Measurements from ENCODE around the gene SCAMP3.
"Not testable (repeated sequence)": the region's sequence is repeated elsewhere in the genome, so short reads cannot be mapped to it uniquely, and the experiment has no call there.

The SCAMP3 gene

DNA sequence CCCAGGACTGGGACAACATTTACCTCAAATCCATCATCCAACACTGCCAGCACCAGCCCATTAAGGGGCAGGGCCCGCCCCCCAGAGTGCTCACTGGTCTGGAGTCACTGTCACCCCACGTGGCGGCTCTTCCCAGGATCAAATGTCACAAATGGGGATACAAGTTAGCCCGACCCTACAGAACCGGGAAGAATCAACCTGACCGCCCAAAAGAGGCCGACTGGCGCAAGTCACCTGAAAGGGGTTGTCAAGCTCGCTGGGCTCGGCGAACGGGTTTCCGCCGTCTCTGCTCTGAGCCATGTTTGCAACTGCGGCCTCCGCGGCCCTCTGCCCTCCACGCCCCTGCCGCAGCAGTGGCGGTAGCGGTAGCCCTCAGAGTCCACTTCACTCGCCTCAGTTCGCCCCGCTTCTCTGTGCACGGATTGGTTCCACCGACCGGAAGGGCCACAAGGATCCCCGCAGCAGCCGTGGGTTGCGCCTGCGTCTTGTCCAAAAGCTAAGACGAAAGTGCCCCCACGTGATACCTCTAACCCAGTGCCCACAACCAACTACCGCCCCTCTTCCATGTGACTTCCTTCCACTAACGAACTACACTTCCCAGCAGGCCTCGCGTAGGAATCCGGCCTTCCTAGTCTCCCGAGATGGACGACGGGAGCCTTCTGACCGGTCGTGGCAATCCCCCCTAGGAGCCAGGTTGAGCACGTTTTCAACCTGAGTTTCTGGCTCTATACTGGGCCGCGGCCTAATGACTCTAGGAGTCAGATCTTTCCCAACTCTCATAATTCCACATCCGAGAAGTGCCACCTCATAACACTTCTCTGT lies at the start of gene SCAMP3:
SCAMP3 (minus strand) TSS at position 509 of the 822 bp plus-strand sequence; CDS start at position 300, 209 bp downstream.
- in situ Hi-C loops (cut with MboI; ENCODE audit: low sequenced_read_pairs), result no loop called here

DNA sequence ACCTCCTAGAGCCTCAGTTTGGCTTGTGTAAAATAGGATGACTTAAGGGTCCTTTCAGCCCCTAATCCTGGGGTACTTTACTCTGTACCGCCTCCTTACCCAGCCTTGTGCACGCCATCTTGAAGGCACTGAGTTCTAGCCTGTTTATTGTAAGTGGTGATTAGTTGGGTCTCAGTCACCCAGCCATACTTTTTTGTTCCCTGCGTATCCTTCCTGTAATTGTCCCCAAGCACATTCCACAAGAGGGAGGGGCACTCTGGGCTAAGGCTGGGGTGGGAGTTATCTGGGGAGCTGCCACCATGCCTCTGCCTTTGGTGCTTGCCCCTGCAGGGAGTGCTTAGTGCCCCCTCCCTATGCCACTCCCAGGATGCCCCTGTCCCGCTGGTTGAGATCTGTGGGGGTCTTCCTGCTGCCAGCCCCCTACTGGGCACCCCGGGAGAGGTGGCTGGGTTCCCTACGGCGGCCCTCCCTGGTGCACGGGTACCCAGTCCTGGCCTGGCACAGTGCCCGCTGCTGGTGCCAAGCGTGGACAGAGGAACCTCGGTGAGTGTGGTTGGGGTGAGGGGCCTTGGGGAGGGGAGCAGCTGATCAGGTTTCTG lies 47.4 kb upstream of the SCAMP3 start:
- in situ Hi-C loops (cut with MboI; ENCODE audit: low sequenced_read_pairs), result no loop called here

DNA sequence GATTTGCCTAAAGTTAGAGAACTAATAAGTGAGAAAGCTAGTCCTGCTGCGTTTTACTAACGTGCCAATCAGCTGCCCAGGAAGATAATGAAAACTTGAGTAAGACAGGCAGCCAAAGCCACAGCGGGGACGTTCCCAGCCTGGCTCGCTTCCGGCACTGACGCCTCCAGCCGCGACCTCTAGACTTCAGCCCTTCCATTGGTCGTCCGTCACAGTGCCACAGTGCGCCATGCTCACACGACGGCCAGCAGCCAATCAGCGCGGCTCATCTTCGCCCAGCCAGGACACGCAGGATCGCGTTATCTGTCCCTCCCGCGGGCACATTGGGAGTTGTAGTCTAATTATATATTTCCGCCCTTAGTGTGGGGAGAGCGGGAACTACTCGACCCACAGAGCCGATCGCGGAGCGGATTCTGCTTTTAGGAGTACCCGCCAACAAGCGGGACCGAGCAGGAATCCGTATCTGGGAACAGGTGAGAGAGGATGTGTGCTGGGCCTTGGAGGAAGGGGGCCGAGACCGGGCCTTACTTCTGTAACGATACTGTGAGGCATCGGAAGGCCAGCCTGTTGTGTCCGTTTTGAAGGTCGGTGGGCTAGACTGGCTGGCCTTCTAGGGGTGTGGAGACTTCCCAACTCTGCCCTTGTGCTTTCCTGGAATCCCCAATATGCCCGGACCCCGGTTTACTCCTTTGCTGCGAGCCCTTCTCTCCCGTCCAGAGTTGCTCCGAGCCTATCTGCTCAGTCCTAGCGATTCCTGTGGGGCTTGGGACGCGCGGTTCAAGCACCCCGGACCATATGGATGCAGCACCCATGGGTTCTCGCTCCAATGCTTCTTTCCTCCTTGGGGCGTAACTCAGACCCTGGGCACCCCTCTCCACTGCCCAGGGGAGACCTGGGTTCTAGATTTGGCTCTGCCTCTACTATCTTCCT lies 46.6 kb upstream of the SCAMP3 start, which contains the start of gene FDPS:
FDPS (plus strand) TSS at position 374 of the 930 bp plus-strand sequence. CDS start 924 bp downstream, outside the sequence.
- in situ Hi-C loops (cut with MboI; ENCODE audit: low sequenced_read_pairs), result no loop called here

DNA sequence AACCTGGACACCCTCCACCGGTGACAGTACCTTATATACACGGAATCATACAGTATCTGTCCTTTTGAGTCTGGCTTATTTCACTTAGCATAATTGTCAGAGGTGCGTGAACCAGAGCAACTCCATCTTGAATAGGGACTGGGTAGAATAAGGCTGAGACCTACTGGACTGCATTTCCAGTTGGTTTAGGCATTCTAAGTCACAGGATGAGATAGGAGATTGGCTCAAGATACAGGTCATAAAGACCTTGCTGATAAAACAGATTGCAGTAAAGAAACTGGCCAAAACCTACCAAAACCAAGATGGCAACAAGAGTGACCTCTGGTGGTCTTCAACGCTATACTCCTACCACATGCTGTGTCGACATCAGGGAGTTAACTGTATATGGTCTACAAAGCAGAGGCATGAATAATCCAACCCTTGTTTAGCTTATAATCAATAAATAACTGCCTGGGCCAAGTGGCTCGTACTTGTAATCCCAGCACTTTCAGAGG lies 45.1 kb upstream of the SCAMP3 start:
- in situ Hi-C loops (cut with MboI; ENCODE audit: low sequenced_read_pairs), result no loop called here

DNA sequence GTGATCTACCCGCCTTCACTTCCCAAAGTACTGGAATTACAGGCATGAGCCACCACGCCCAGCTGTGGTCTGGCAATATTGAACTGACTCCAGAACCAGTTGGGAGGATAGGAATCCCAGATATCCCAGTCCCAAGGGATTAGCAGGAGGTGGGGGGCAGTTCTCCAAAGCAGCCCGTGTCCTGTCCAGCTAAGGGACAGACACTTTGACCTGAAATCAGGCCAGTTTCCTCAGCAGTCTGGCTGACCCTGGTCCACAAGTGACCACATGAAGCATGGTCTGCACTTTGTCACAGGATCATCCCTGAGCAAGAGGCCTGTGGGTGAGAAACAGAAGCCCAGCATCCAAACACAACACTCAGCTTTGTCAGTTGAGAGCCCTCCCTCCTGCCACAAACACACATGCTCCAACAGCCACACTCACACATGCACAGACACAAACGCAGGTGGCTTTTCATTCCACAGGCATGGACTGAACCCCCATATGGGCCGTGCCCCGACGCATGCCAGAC lies 43.8 kb upstream of the SCAMP3 start:
- in situ Hi-C loops (cut with MboI; ENCODE audit: low sequenced_read_pairs), result no loop called here

DNA sequence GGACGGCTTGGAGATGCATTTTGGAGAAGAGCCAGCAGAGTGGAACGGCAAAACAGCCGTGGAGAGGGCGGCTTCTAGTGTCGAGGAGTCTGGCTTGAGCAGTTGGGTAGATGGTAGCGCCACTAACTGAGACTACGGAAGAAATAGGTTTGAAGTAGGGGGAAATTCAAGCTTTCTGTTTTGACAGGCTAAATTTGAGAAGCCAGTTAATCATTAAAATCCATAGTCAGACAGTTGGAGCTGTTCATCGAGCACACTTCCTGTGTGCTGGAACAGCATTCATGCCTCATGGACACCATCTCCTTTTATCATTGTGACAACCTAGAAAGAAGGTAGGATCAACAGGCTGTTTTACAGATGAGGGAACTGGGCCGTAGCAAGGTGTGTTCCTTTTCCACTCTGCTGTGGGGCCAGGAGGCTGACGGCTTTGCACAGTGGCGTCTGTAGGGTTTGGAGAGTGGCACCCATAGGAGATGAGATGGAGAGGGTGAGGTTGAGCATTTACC lies 42.5 kb upstream of the SCAMP3 start:
- in situ Hi-C loops (cut with MboI; ENCODE audit: low sequenced_read_pairs), result no loop called here

DNA sequence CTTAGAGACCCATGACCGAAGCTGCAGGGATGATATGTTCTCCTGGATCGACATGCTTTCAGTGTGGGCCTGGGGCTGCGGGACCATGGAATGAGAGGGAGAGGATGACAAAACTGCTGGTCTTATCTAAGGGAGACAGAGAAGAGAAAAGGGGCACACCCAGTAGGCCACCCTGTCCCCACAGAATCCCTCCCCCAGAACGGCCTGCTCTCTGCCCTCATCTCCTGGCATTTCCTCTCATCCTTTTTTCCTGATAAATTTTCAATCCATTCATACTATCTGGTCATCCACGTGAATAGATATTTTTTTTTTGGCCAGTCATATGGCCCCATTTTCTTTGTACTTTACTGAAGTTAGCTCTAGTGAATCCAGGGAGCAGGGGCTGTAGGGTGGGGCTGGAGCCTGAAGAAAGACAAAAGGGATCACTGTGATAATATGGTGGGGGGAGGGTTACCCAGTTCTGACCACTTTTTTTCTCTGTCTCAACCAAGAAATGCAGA lies 39.2 kb upstream of the SCAMP3 start, which contains the start of gene PKLR:
PKLR (minus strand) TSS at position 97 of the 500 bp plus-strand sequence; CDS start at position 54, 43 bp downstream.
- in situ Hi-C loops (cut with MboI; ENCODE audit: low sequenced_read_pairs), result no loop called here

DNA sequence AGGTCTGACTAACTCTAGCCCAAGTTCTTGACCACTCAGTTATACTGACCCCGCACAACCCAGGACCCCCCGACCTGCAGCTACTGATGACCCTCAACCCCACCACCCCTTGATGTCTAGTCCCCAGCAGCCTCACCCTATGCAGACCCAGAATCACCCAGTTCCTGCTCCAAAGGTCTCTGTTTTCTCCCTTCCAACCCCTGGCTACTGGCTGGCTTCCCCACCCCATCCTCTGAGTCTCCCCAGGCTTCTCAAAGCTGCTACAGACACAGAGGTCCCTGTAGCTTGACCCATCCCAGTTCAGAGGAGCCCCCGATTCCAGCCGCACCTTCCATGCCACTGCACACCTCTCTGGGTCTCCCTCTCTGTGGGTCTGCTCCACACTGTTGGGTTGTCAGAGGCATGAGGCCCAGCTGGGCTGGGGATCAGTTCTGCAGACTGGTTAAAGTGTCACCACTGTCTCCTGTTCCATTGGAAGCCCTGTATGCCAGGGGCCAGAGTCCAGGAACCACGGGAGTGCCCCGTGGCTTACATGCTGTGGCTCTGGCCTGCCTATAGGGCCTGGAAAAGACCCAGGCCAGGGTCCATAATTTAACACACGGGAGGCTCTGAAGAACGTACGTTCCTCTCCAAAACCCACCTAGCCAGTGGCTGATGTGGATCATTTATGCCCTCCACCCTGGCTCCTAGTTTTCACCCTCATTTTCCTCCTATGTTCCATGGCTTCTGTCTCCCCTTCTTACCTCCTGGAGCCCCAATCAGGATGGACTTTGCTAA lies 38.6 kb upstream of the SCAMP3 start:
- in situ Hi-C loops (cut with MboI; ENCODE audit: low sequenced_read_pairs), result no loop called here

DNA sequence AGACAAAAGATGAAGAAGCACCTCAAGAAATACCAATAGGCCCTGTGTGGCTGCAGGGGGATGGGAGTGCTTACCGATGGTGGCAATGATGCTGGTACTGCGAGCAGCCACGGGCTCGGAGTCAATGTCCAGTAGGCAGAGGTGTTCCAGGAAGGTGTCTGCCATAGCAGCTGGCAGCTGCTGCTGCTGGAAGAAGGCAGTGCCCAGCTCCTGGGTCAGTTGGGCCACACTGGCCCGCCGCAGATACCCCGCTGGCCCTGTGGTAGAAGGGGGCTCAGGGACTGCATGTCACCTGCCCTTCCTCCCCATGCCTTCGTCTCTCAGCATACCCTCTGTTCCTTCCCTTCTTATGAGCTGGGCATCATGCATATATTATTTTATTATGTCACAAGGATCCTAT lies 37.9 kb upstream of the SCAMP3 start:
- in situ Hi-C loops (cut with MboI; ENCODE audit: low sequenced_read_pairs), result no loop called here

DNA sequence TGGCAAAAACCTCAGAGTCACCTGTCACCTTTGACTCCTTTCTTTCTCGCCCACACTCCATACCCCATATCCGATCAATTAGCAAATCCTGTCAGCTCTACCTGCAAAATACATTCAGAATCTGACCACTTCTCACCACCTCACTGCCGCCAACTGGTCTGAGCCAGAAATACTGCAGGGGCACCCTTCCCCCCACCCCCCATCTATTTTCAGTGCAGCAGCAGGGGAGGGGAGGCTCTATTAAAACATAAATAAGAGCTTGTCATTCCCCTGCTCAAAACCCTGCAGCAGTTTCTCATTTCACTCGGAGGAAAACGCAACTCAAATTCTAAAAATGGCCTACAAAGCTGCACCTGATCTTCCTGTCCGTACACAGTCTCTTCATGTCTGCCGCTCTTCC lies 35.2 kb upstream of the SCAMP3 start:
- in situ Hi-C loops (cut with MboI; ENCODE audit: low sequenced_read_pairs), result no loop called here

DNA sequence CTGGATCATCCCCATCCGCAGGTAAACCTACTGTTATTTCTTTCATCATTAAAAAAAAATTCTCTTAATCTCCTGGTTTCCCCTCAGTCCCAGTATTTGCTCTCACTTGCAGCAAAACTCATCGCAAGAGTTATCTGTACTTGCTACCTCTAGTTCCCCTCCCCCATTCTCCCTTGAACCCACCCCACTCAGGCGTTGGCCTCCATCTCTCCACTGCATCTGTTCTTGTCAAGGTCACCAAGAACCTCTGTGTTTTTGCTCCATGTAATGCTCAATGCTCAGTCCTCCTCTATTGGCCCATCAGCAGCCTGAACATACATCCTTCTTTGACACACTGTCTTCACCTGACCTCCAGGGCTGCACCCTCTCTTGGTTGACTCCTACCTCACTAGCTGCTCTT lies 34.5 kb upstream of the SCAMP3 start:
- in situ Hi-C loops (cut with MboI; ENCODE audit: low sequenced_read_pairs), result no loop called here

DNA sequence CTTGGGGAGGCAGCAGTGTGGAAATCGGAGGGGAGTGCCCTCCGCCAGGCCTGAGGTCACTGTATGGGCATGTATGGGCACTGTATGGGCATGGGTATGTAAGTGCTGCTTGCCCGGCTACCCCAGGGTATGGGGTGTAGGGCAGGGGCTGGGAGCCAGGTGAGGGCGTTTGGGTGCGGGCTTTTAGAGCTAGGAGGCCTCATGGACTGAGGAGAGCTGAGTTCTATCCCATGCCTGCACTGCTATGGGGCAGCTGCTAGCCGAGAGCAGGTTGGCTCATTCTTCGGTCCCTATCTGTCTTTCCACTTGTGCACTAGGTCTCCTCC lies 33.7 kb upstream of the SCAMP3 start:
- in situ Hi-C loops (cut with MboI; ENCODE audit: low sequenced_read_pairs), result no loop called here

DNA sequence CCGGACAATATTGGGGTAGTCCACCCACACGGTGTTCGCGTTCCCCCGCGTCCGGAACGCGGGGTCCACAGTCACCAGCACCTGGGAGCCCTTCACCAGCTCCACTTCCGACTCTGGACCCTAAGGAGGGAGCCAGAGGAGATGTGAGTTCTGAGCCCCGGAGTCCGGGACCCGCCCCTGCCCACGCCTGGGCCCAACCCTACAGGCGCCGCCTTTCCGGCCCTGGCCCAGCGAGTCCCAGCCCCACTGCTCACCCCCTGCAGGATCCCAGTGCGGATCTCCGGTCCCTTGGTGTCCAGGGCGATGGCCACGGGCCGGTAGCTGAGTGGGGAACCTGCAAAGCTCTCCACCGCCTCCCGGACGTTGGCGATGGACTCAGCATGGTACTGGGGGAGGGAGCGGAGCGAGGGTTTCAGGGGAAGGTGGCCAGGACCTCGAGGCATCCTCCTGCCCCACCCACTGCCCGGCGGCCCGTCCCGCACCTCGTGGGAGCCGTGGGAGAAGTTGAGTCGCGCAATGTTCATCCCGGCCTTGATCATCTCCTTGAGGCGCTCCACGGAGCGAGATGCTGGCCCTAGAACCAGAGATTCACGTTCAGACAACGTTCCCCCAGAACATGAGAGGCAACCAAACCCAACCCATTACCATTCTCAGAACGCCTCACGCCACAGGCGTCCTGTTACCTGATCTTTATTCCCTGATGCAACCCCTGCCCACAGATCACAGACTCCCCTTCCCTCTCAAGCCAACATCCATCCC lies 33.2 kb upstream of the SCAMP3 start:
- in situ Hi-C loops (cut with MboI; ENCODE audit: low sequenced_read_pairs), result no loop called here

DNA sequence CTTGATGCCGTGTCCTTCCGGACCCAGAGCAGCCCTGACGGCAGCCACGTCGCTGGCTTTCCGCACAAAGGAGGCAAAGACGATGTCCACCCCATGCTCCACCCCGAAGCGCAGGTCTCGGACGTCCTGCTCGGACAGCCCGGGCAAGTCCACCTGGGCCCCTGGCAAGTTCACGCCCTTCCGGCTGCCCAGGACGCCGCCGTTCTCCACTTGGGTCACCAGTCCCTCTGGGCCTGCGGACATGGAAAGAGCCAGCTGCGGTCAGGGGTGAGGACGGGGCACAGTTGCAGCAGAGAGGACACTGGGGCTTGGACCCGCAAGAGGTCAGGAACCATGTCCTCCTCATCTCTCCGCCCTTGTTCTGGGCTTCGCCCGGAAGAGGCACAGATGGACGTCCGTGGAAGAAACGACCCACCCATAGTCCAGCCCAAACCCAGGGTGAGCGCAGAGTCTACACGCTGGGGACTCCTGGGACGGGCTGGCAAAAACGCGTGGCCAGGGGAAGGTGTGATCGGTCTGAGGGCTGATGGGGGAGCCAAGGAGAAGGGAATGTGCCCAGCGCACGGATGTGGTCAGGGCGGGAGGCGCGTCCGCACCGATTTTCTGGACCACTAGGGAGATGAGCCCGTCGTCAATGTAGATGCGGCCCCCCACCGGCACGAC lies 32.5 kb upstream of the SCAMP3 start:
- in situ Hi-C loops (cut with MboI; ENCODE audit: low sequenced_read_pairs), result no loop called here

DNA sequence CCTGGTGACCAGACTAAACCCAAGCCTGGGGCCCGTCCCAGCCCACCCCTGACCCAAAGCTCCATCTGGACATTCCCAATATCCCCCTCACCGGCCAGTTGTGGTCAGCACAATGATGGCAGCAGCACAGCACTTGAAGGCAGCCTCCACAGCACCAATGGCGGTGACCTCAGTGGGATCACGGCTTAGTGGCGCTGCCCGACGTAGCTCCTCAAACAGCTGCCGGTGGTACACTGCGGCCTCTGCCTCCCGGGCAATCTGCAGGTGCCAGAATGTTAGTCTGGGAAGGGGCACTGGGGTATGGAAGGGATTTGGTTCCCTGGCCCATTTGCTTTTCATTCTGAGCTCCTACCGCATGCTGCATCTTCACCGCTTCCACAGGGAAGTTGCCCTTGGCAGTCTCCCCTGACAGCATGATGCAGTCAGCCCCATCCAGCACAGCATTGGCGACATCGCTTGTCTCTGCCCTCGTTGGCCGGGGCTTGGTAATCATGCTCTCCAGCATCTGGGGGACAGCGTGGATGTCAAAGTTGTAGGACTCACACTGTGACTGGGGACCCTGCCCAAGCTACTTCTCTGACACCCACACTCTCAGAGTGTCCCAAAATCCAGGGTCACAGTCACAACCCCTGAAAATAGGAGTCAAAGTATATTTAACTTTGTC lies 31.1 kb upstream of the SCAMP3 start:
- in situ Hi-C loops (cut with MboI; ENCODE audit: low sequenced_read_pairs), result no loop called here

DNA sequence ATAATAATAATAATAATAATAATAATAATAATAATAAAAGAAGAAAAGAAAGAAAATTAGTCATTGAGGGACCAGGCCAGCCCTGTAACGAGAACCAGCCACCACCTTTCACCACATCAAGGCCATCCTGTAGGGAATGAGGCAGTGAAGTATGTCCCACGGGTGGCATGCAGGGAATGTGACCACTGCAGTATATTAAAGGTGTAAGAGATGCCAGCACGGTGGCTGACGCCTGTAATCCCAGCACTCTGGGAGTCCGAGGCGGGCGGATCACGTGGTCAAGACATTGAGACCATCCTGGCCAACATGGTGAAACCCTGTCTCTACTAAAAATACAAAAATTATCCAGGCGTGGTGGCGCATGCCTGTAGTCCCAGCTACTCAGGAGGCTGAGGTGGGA lies 28.8 kb upstream of the SCAMP3 start:
- in situ Hi-C loops (cut with MboI; ENCODE audit: low sequenced_read_pairs), result not testable (repeated sequence)

DNA sequence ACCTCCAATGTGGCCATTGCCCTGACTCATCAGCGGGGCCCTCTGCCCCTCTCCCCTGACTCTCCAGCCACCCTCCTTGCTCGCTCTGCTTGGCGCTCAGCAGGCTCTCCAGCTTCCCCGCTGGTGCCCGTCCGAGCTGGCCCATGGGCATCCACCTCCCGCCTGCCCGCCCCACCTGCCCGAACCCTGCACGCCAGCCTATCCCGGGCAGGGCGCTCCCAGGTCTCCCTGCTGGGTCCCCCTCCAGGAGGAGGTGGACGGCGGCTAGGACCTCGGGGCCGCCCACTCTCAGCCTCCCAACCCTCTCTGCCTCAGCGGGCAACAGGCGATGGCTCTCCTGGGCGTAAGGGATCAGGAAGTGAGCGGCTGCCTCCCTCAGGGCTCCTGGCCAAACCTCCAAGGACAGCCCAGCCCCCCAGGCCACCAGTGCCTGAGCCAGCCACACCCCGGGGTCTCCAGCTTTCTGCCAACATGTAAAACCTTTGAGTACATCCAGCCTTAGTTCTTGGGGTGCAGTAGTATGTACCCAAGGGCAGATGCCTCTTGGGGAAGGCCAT lies 25.9 kb upstream of the SCAMP3 start:
- in situ Hi-C loops (cut with MboI; ENCODE audit: low sequenced_read_pairs), result no loop called here

DNA sequence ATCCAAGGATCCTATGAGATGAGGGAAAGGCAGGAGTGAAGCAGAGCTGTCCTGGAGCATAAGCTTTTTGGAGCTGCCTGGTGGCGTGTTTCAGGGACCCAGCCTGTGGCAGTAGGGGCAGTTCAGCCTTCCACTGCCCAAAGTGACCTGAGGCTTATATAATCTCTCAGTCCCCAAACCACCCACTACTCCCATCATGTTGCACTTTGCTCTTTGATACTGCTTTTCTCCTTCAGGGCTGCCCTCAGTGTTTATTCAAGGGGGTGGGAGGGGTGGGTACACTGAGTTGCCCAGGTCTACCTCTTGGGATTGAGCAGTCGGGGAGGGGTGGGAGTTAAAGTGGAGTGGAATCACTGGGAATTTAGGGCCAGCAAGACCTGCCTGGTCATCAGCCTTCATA lies 24.4 kb upstream of the SCAMP3 start:
- in situ Hi-C loops (cut with MboI; ENCODE audit: low sequenced_read_pairs), result no loop called here
